Transverse colon (tissue), 4 donors: Measurements from ENCODE around the gene SLC2A11.

ENCODE experiments used
- POLR2AphosphoS5 ChIP-seq, 3 donors: sonication (generic); formaldehyde crosslinking; IDR thresholded peaks; one replicate each; pipeline ENCODE4 v1.6.1; 2016; ENCODE audit warnings: antibody characterized with exemption in 3 of 3
- TF ChIP-seq, protein P1 (sequence below), 5 experiments: fragments of 200-600 bp in 3 of 5; fragments of 450-650 bp in 2 of 5; sonication (generic) in 3 of 5; IDR thresholded peaks; 1 replicate in 2 of 5; 2 replicates in 3 of 5; pipeline ENCODE4 v1.5.1; 2016 to 2017; ENCODE audit warnings: antibody characterized with exemption in 5 of 5, inconsistent platforms in 3 of 5, mild to moderate bottlenecking in 2 of 5, moderate library complexity in 1 of 5

- TF ChIP-seq, protein P1, sequence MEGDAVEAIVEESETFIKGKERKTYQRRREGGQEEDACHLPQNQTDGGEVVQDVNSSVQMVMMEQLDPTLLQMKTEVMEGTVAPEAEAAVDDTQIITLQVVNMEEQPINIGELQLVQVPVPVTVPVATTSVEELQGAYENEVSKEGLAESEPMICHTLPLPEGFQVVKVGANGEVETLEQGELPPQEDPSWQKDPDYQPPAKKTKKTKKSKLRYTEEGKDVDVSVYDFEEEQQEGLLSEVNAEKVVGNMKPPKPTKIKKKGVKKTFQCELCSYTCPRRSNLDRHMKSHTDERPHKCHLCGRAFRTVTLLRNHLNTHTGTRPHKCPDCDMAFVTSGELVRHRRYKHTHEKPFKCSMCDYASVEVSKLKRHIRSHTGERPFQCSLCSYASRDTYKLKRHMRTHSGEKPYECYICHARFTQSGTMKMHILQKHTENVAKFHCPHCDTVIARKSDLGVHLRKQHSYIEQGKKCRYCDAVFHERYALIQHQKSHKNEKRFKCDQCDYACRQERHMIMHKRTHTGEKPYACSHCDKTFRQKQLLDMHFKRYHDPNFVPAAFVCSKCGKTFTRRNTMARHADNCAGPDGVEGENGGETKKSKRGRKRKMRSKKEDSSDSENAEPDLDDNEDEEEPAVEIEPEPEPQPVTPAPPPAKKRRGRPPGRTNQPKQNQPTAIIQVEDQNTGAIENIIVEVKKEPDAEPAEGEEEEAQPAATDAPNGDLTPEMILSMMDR (IDR thresholded peaks at IDR 0.05) = no peak
- no peak for TF ChIP-seq POLR2AphosphoS5 (IDR thresholded peaks at IDR 0.05)
Observed at GRCh38 chr22:23837496-23837859, 20.2 kb upstream of the SLC2A11 start.
